ENCODE measurements around the gene FBXO42.

Gene FBXO42

DNA sequence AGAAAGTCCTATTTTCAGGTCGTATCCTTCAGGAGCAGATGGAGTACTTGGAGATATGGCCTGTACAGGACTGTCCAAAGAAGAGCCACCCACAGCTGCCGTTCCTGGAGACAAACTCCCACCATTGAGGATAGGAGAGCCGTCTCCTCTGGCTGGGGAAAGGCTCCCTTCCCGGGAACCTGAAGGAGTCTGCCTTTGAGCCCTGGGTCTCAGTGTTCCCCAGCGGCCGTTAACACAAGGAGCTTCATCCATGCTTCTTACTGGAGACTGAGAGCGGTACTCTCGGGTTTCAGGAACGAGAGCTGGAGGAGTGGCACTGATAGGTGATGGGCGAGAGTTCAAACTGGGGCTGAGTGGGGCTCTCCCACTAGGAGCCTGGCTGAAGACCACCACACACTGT lies 100.9 kb downstream of the FBXO42 start:
- H3K27me3 ChIP-seq, result no peaks in the 10 kb centered on the region

DNA sequence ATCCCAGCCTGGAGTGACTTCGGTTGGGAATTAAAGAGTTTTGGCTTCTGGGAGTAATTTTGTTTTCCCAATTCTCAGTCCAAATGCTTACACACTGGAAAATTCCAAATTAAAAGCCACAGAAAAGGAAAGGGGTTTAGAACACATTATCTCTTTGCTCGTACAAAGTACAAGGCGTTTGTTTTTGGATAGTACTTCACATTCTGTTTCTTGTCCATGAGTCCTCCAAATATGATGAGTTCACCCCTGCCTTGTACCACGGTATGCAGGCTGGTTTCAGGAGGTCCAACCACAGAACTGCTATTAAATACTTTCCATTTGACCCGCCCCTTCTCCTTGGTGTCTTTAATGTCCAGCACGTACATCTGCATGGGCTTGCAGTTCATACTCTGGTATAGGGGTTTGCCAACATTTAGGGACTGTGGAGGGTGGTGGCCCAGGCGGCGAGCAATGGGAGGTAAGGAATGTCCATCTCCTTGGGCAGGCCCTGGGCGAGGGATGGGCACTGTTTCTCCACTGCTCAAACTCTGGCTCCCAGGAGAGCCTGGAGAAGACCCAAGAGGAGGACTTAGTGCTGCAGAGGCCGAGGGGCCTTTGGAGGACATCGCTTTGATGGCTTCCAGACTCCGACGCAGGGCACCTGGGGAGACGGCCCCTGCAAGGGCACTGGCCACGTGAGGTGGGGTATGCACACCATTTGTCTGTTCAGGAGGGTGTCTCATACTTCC lies 101.6 kb downstream of the FBXO42 start:
- peaks cover 66% of the 10 kb centered on the region for H3K36me3 ChIP-seq
- H3K4me3 ChIP-seq (ENCODE audit: low read depth in 1 of 2, low read length in 1 of 2), result no peak overlapping the region
- H3K27me3 ChIP-seq, result no peaks in the 10 kb centered on the region
- no peak overlapping the region for H3K27ac ChIP-seq
- H3K9me3 ChIP-seq, result no peaks in the 10 kb centered on the region
- H3K4me1 ChIP-seq (ENCODE audit: control insufficient read depth in 1 of 2, insufficient read depth in 1 of 2, low read depth in 1 of 2, low read length in 1 of 2), result peaks cover 6 to 8% of the 10 kb centered on the region in 2 experiments
- TF ChIP-seq, protein P1, sequence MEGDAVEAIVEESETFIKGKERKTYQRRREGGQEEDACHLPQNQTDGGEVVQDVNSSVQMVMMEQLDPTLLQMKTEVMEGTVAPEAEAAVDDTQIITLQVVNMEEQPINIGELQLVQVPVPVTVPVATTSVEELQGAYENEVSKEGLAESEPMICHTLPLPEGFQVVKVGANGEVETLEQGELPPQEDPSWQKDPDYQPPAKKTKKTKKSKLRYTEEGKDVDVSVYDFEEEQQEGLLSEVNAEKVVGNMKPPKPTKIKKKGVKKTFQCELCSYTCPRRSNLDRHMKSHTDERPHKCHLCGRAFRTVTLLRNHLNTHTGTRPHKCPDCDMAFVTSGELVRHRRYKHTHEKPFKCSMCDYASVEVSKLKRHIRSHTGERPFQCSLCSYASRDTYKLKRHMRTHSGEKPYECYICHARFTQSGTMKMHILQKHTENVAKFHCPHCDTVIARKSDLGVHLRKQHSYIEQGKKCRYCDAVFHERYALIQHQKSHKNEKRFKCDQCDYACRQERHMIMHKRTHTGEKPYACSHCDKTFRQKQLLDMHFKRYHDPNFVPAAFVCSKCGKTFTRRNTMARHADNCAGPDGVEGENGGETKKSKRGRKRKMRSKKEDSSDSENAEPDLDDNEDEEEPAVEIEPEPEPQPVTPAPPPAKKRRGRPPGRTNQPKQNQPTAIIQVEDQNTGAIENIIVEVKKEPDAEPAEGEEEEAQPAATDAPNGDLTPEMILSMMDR (IDR thresholded peaks at IDR 0.05), result no peak

More for the DNA sequence above, 100.9 kb downstream of the FBXO42 start:
- TF ChIP-seq, protein P1 (IDR thresholded peaks at IDR 0.05), result no peak
- Histone ChIP-seq H3K4me3 (ENCODE audit: low read depth in 1 of 2, low read length in 1 of 2) (no peak overlapping the region), H3K36me3 (peaks cover 72% of the 10 kb centered on the region), H3K4me1 (ENCODE audit: control insufficient read depth in 1 of 2, insufficient read depth in 1 of 2, low read depth in 1 of 2, low read length in 1 of 2) (peaks cover 6 to 8% of the 10 kb centered on the region in 2 experiments), H3K9me3 (no peaks in the 10 kb centered on the region), H3K27ac (no peak overlapping the region)

DNA sequence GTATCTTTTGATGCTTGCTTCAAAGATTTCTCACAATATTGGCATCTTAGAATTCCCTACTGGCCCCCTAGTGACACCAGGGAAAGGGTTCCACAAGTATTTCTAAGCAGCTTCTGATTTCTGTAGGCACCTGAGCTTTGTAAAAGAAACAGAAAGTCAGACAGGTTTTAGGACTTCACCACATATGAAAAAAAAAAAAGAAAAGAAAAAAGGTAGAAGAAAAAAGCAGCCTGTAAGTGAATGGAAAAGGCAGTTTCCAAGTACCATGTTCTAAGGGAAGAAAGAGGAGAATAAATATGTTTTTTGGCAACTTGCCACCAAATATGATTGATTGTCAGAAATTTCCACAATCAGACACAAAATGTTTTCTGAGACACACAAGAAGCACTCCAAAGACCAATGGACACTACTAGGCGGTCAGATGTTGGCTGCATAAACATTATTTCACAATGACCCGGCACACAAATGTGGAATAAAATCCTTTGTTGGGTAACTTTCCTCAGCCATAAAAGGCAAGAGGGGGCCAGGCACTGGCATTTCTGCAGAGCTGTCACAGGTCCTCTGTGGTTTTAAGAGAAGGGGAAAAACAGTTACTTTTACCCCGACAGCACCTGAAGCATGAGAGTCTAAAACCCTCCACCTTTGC lies 102.6 kb downstream of the FBXO42 start:
- Histone ChIP-seq H3K4me1 (ENCODE audit: control insufficient read depth in 1 of 2, insufficient read depth in 1 of 2, low read depth in 1 of 2, low read length in 1 of 2) (peaks cover 6 to 8% of the 10 kb centered on the region in 2 experiments), H3K9me3 (no peaks in the 10 kb centered on the region), H3K27me3 (no peaks in the 10 kb centered on the region), H3K36me3 (peaks cover 60% of the 10 kb centered on the region), H3K27ac (peak overlapping the region; percentile 17), H3K4me3 (ENCODE audit: low read depth in 1 of 2, low read length in 1 of 2) (no peak overlapping the region)
- TF ChIP-seq, protein P1 (IDR thresholded peaks at IDR 0.05), result no peak

DNA sequence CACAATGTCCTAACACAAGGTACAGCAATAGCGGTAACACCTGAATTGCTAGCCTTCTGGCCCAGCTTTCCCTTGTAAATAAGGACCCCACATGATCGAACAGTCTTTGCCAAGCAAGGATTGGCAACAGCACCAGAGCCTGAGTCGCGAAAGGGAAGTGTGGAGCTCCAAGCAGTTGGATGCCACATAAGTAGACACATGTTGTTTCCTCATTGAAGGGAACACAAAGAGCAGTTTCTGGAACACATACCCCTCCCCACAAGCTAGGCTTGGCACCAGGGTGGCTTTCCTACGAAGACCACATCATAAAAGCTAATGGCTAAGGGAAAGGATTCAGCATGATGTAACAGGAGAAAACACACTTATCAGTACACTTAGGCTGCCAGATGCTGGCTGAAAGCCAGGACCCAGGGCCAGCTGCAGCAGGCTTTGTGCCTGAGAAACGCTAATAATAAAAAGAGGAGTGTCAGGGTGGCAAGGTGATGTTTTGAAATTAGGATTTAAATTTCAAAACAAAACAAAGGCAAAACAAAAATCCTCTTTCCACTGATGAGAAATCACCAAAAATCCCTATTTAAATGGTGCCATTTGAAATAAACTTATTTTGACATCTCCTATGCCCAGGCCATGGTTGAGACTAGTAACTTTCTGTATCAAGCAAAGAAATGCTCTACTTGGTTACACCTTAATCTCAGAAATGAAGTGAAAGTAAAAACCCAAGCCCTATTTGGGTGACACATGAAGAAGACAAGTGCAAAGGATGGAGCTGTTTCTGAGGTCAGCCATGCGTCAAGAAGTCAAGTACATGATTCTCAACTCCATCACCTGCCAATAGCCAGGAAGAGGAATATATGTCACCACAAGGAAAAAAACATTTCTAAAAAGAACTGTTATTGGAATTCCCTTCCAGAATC lies 103.4 kb downstream of the FBXO42 start:
- Histone ChIP-seq H3K9me3 (no peaks in the 10 kb centered on the region), H3K36me3 (peaks cover 51% of the 10 kb centered on the region), H3K4me3 (ENCODE audit: low read depth in 1 of 2, low read length in 1 of 2) (no peak overlapping the region), H3K27me3 (no peaks in the 10 kb centered on the region), H3K27ac (peak overlapping the region; percentile 40), H3K4me1 (ENCODE audit: control insufficient read depth in 1 of 2, insufficient read depth in 1 of 2, low read depth in 1 of 2, low read length in 1 of 2) (peaks cover 6 to 8% of the 10 kb centered on the region in 2 experiments)
- TF ChIP-seq, protein P1 (IDR thresholded peaks at IDR 0.05), result no peak

DNA sequence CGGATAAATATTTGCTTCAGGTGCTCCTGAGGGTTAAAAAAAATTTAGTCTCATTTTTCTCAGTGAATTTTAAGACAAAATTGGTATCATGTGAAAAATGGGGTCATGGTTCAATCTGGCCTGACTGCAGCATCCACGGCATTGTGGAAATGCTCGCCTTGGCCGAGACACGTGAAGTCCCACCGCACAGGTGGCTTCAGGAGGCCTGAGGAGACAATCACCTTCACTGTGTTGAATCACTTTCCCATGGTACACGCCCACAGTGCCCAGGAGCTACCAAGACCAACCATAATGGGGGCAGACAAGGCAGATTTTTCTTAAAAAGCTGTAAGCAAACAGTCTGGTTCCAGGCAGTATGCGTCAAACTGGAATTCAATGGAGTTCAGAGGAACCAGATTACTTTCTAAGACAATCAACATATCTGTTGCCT lies 104.3 kb downstream of the FBXO42 start:
- no peaks in the 10 kb centered on the region for H3K27me3 ChIP-seq
- TF ChIP-seq, protein P1 (IDR thresholded peaks at IDR 0.05), result no peak
- no peaks in the 10 kb centered on the region for H3K9me3 ChIP-seq
- H3K36me3 ChIP-seq, result peaks cover 43% of the 10 kb centered on the region
- no peak overlapping the region for H3K4me3 ChIP-seq (ENCODE audit: low read depth in 1 of 2, low read length in 1 of 2)
- peak overlapping the region; percentile 40 for H3K27ac ChIP-seq
- H3K4me1 ChIP-seq (ENCODE audit: control insufficient read depth in 1 of 2, insufficient read depth in 1 of 2, low read depth in 1 of 2, low read length in 1 of 2), result peaks cover 6 to 8% of the 10 kb centered on the region in 2 experiments

Measured in neutrophil (primary cell).